ENCODE data around the gene PROX1. TPM values are rescaled to one million over a fixed set of nuclear protein-coding genes. Genes with fewer than 3 reads are reported as not detected.

The PROX1 gene
- total and polyA plus RNA-seq, 2 of the 8 experiments (the other 6 are each of a cell fraction or from before 2014, with no cell fraction given), result 0.30 to 2.0 TPM

DNA sequence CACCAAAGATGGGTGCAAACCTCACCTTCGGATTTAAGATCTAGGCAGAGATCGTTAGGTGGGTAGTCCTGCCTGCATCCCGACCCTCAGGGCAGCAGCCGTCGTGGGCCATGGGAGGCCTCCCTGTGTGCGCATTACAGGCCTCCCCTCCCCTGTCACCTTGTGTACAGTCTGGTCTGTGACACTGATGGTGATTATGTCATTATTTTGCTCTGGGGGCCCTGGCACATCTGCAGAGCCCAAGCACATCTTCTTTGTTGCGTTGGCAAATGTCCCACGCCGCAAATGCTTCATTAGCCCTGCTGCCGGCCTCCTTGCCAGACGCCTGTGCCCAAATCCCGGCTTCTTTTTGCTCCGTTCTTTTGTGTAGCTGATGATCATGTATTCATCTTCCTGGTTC lies 31.7 kb downstream of the PROX1 start:
- H2BK12ac ChIP-seq (ENCODE audit: low read depth, low read length), result no peak overlapping the region
- peaks cover 3 to 5% (median 4%) of the 10 kb centered on the region in 4 experiments; a peak in 5 of 7 replicates for H3K4me1 ChIP-seq (replicated peaks in 1 of 4; ENCODE audit: control insufficient read depth in 3 of 4, insufficient read depth in 4 of 4, low read length in 3 of 4)
- H3K9ac ChIP-seq (replicated peaks in 1 of 4; ENCODE audit: extremely low read depth in 1 of 4, low read depth in 3 of 4, low read length in 3 of 4), result no peak overlapping the region
- H3K9me3 ChIP-seq (ENCODE audit: insufficient read depth in 2 of 2, low read depth in 1 of 2, low read length in 1 of 2), result no peaks in the 10 kb centered on the region
- no peaks in the 10 kb centered on the region for H3K79me1 ChIP-seq (ENCODE audit: low read depth, low read length)
- DNase-seq (ENCODE audit: low read depth in 1 of 2, low spot score in 2 of 2) (no peak), FAIRE-seq (no peak)
- no peak for TF ChIP-seq ZNF274 (IDR thresholded peaks at IDR 0.05; ENCODE audit: borderline replicate concordance, extremely low read depth, low read length)
- no peak overlapping the region for H2BK120ac ChIP-seq (replicated peaks; ENCODE audit: low read depth, low read length)
- H3K4ac ChIP-seq (replicated peaks; ENCODE audit: insufficient read length, low read depth, low read length), result no peak overlapping the region
- CTCF ChIA-PET (ENCODE audit: partially characterized antibody), result no interaction called here
- H2AFZ ChIP-seq (ENCODE audit: low read length), result no peak overlapping the region
- H3K18ac ChIP-seq (ENCODE audit: extremely low read depth, low read length), result no peak overlapping the region
- WGBS, 2 experiments (ENCODE audit: extremely low coverage in 1 of 2, insufficient coverage in 1 of 2, insufficient read length in 1 of 2, insufficient replicate concordance in 2 of 2, low coverage in 1 of 2, low lambda C conversion rate in 2 of 2, missing lambda C conversion rate in 1 of 2), result 94% methylated on average over 13 of the region's 13 CpGs; no CpG with 5 or more reads in 1 of the 2 experiments
- H2AK5ac ChIP-seq (ENCODE audit: low read depth, low read length), result no peak overlapping the region
- no peak overlapping the region for H3K14ac ChIP-seq (ENCODE audit: insufficient read length)
- no peak overlapping the region for H2BK20ac ChIP-seq (ENCODE audit: low read length)
- no peak overlapping the region for H4K91ac ChIP-seq (replicated peaks; ENCODE audit: insufficient read length, low read length)
- no peak overlapping the region for H2BK5ac ChIP-seq (ENCODE audit: low read depth, low read length)
- no peaks in the 10 kb centered on the region for H3K79me2 ChIP-seq (ENCODE audit: control insufficient read depth in 1 of 2, insufficient read depth in 2 of 2, low read length in 2 of 2)
- no peaks in the 10 kb centered on the region for H4K20me1 ChIP-seq (replicated peaks in 1 of 2; ENCODE audit: control insufficient read depth in 1 of 2, insufficient read depth in 2 of 2, low read length in 2 of 2)
- H3K27ac ChIP-seq (ENCODE audit: low read depth, low read length), result no peak overlapping the region
- H3K4me3 ChIP-seq (ENCODE audit: extremely low read depth in 1 of 4, insufficient read depth in 2 of 4, low read depth in 3 of 4, low read length in 4 of 4), result no peak overlapping the region
- no peak overlapping the region for H3K56ac ChIP-seq (replicated peaks; ENCODE audit: insufficient read length, low read depth, low read length)
- H3K27me3 ChIP-seq (replicated peaks in 1 of 4; ENCODE audit: control insufficient read depth in 3 of 4, extremely low read depth in 1 of 4, insufficient read depth in 3 of 4, low read length in 3 of 4), result no peaks in the 10 kb centered on the region
- no peaks in the 10 kb centered on the region for H3K36me3 ChIP-seq (ENCODE audit: control insufficient read depth in 2 of 4, insufficient read depth in 4 of 4, low read length in 3 of 4)
- no peak overlapping the region for H3K4me2 ChIP-seq (ENCODE audit: insufficient read depth in 1 of 2, low read depth in 2 of 2, low read length in 2 of 2)
- no peak overlapping the region for H4K5ac ChIP-seq (ENCODE audit: insufficient read length, low read depth, low read length)
- no peak overlapping the region for H3K23ac ChIP-seq (ENCODE audit: insufficient read length)
- H2BK15ac ChIP-seq (ENCODE audit: low read length), result 0 out of 2 replicates have a peak overlapping the region, but pooled peaks have one; percentile 47
- POLR2A ChIA-PET (ENCODE audit: partially characterized antibody), result interaction anchor here (1.3 kb wide), 1 partner anchor 14 kb away, joined by 3 read pairs; no protein-coding TSS in a partner anchor
- no peak overlapping the region; the same call in 1 of the 2 replicates for H4K8ac ChIP-seq (ENCODE audit: extremely low read depth, insufficient read depth, low read length)
- no peaks in the 10 kb centered on the region for H3K23me2 ChIP-seq (ENCODE audit: low read depth, low read length)
